HFFc6 (cell line): ENCODE results near the gene OR56B4. TPM values are rescaled to one million over a fixed set of nuclear protein-coding genes. Genes with fewer than 3 reads are reported as not detected.
"Not testable (repeated sequence)": the region's sequence is repeated elsewhere in the genome, so short reads cannot be mapped to it uniquely, and the experiment has no call there.

ENCODE experiments used
- DNase-seq: peaks from one replicate; pipeline ENCODE4 v3.0.0-alpha.2; 2018
- H3K27ac Mint-ChIP-seq: 2 replicates; pipeline ENCODE4 v1.8.0; 2020; ENCODE audit warnings: mild to moderate bottlenecking, mixed read lengths
- H3K27me3 Mint-ChIP-seq: 2 replicates; pipeline ENCODE4 v1.8.0; 2021; ENCODE audit warnings: mild to moderate bottlenecking, moderate library complexity, mixed read lengths; ENCODE audit not compliant: insufficient read depth
- H3K36me3 Mint-ChIP-seq: 2 replicates; pipeline ENCODE4 v1.8.0; 2021; ENCODE audit warnings: low read depth, mixed read lengths
- H3K4me1 Mint-ChIP-seq: 2 replicates; pipeline ENCODE4 v1.8.0; 2020; ENCODE audit warnings: low read depth, mixed read lengths
- H3K4me3 Mint-ChIP-seq: 2 replicates; pipeline ENCODE4 v1.8.0; 2020; ENCODE audit warnings: mild to moderate bottlenecking, moderate library complexity, mixed read lengths
- H3K9me3 Mint-ChIP-seq: 2 replicates; pipeline ENCODE4 v1.8.0; 2020; ENCODE audit warnings: mild to moderate bottlenecking, mixed read lengths
- CTCF ChIP-seq: fragments of 200-600 bp; sonication (generic); IDR thresholded peaks from 2 replicates; pipeline ENCODE4 v1.5.0; 2021; ENCODE audit warnings: antibody characterized with exemption, mild to moderate bottlenecking
- total RNA-seq, 6 experiments: library from RNA; stranded (reverse); fragmentation: NEBNext Ultra II Directional; extraction: Animal tissue kit (Norgen Biotek cat#: 25700); gene quantifications; 2 replicates in 1 of 6; 3 replicates in 5 of 6; pipeline ENCODE4 v1.2.3, GENCODE V29; 2021

Gene OR56B4
- total RNA-seq, 6 experiments from 2014 or later, result not detected

GRCh38 chr11:6142936-6143335, 35.5 kb downstream of the OR56B4 start:
- no peak overlapping the region for H3K27ac Mint-ChIP-seq
- no peaks in the 10 kb centered on the region for H3K36me3 Mint-ChIP-seq
- no peak for TF ChIP-seq CTCF
- peaks cover 11% of the 10 kb centered on the region for H3K9me3 Mint-ChIP-seq
- no peak overlapping the region for H3K4me3 Mint-ChIP-seq
- peaks cover 4% of the 10 kb centered on the region for H3K27me3 Mint-ChIP-seq
- DNase-seq, result no peak
- H3K4me1 Mint-ChIP-seq, result no peaks in the 10 kb centered on the region

- H3K4me3 Mint-ChIP-seq, H3K27ac Mint-ChIP-seq, DNase-seq, H3K36me3 Mint-ChIP-seq, H3K4me1 Mint-ChIP-seq, H3K27me3 Mint-ChIP-seq: not testable (repeated sequence)
- H3K9me3 Mint-ChIP-seq, result peaks cover 11% of the 10 kb centered on the region
These were observed 36.3 kb downstream of the OR56B4 start for GRCh38 chr11:6143737-6144136.

GRCh38 chr11:6151117-6151516, 43.6 kb downstream of the OR56B4 start:
- TF ChIP-seq CTCF, result no peak
- H3K27ac Mint-ChIP-seq, result no peak overlapping the region
- no peaks in the 10 kb centered on the region for H3K27me3 Mint-ChIP-seq
- no peaks in the 10 kb centered on the region for H3K36me3 Mint-ChIP-seq
- peaks cover 8% of the 10 kb centered on the region; the same call in 1 of the 2 replicates for H3K9me3 Mint-ChIP-seq
- no peak for DNase-seq
- H3K4me3 Mint-ChIP-seq, result no peak overlapping the region
- H3K4me1 Mint-ChIP-seq, result no peaks in the 10 kb centered on the region

GRCh38 chr11:6152126-6152525, 44.6 kb downstream of the OR56B4 start:
- DNase-seq, result no peak
- no peaks in the 10 kb centered on the region for H3K36me3 Mint-ChIP-seq
- H3K4me1 Mint-ChIP-seq, result no peaks in the 10 kb centered on the region
- peaks cover 12% of the 10 kb centered on the region; the same call in 1 of the 2 replicates for H3K9me3 Mint-ChIP-seq
- no peak overlapping the region for H3K4me3 Mint-ChIP-seq
- no peak for TF ChIP-seq CTCF
- no peaks in the 10 kb centered on the region for H3K27me3 Mint-ChIP-seq
- no peak overlapping the region for H3K27ac Mint-ChIP-seq

- H3K9me3 Mint-ChIP-seq, result peaks cover 8% of the 10 kb centered on the region; the same call in 1 of the 2 replicates
- H3K4me1 Mint-ChIP-seq, result no peaks in the 10 kb centered on the region
- H3K36me3 Mint-ChIP-seq, result no peaks in the 10 kb centered on the region
- no peak for DNase-seq
- H3K4me3 Mint-ChIP-seq, result no peak overlapping the region
- TF ChIP-seq CTCF, result no peak
- no peaks in the 10 kb centered on the region for H3K27me3 Mint-ChIP-seq
- H3K27ac Mint-ChIP-seq, result no peak overlapping the region
These were observed 49.3 kb downstream of the OR56B4 start for GRCh38 chr11:6156628-6157359.

Other genes starting within 250 kb of the OR56B4 start
- not detected for gene OR52E8, start 250.0 kb upstream of the OR56B4 start, total RNA-seq
- gene OR52E4, start 227.1 kb upstream of the OR56B4 start, total RNA-seq, result not detected
- gene OR52E5, start 214.5 kb upstream of the OR56B4 start, total RNA-seq, result not detected
- gene OR56A3, start 165.4 kb upstream of the OR56B4 start, total RNA-seq, result not detected
- not detected for gene OR56A5, start 139.2 kb upstream of the OR56B4 start, total RNA-seq
- gene OR52L1, start 120.7 kb upstream of the OR56B4 start, total RNA-seq, result not detected
- gene OR56A4, start 100.7 kb upstream of the OR56B4 start, total RNA-seq, result not detected
- gene OR56A1, start 76.9 kb upstream of the OR56B4 start, total RNA-seq, result not detected
- gene OR52B2, start 62.6 kb downstream of the OR56B4 start, total RNA-seq, result not detected
- gene OR52W1, start 91.5 kb downstream of the OR56B4 start, total RNA-seq, result not detected
- not detected for gene C11orf42, start 97.9 kb downstream of the OR56B4 start, total RNA-seq
- 10 to 100 TPM; 12.7 to 15.6 (median 14.7) TPM for gene FHIP1B, start 127.0 kb downstream of the OR56B4 start, total RNA-seq
- gene CNGA4, start 131.4 kb downstream of the OR56B4 start, total RNA-seq, result not detected
- gene CCKBR, start 152.2 kb downstream of the OR56B4 start, total RNA-seq, result not detected
- 100 to 1,000 TPM; 140 to 235 (median 203) TPM for gene CAVIN3, start 212.8 kb downstream of the OR56B4 start, total RNA-seq